Effector memory CD8-positive, alpha-beta T cell (primary cell): ENCODE data around the gene RAB4B.

Experiments used
- ATAC-seq: fragments of 150-1000 bp; cut with Tn5 transposase; replicated peaks from 2 replicates; pipeline ENCODE4 v1.10.0; 2021; ENCODE audit warnings: mild to moderate bottlenecking, moderate library complexity
- DNase-seq, 3 experiments: peaks; one replicate each; pipeline ENCODE4 v3.0.0; 2021
- H3K27ac Mint-ChIP-seq, 2 donors: one replicate each; pipeline ENCODE4 v1.8.0; 2022; ENCODE audit warnings: mild to moderate bottlenecking in 2 of 2, mixed read lengths in 2 of 2, moderate library complexity in 2 of 2
- H3K27me3 Mint-ChIP-seq, 2 donors: one replicate each; pipeline ENCODE4 v1.8.0; 2022; ENCODE audit warnings: mixed read lengths in 2 of 2
- H3K36me3 Mint-ChIP-seq: one replicate; pipeline ENCODE4 v1.8.0; 2022; ENCODE audit warnings: mild to moderate bottlenecking, moderate library complexity, mixed read lengths; ENCODE audit not compliant: insufficient read depth
- H3K4me1 Mint-ChIP-seq, 2 donors: one replicate each; pipeline ENCODE4 v1.8.0; 2022; ENCODE audit warnings: low read depth in 2 of 2, mixed read lengths in 2 of 2
- H3K4me3 Mint-ChIP-seq, 2 donors: one replicate each; pipeline ENCODE4 v1.8.0; 2022; ENCODE audit warnings: mild to moderate bottlenecking in 2 of 2, mixed read lengths in 2 of 2, moderate library complexity in 2 of 2
- H3K9me3 Mint-ChIP-seq, 2 donors: one replicate each; pipeline ENCODE4 v1.8.0; 2022; ENCODE audit warnings: mixed read lengths in 2 of 2

RAB4B gene

GRCh38 chr19:40742477-40742876, 35.6 kb upstream of the RAB4B start:
- H3K4me1 Mint-ChIP-seq, result no peaks in the 10 kb centered on the region

GRCh38 chr19:40742886-40743285, 35.2 kb upstream of the RAB4B start:
- H3K9me3 Mint-ChIP-seq, result no peaks in the 10 kb centered on the region
- H3K36me3 Mint-ChIP-seq, result peaks cover 7% of the 10 kb centered on the region
- no peak overlapping the region for H3K4me3 Mint-ChIP-seq
- no peaks in the 10 kb centered on the region for H3K27me3 Mint-ChIP-seq
- no peak for ATAC-seq
- H3K27ac Mint-ChIP-seq, result no peak overlapping the region
- H3K4me1 Mint-ChIP-seq, result no peaks in the 10 kb centered on the region
- DNase-seq, result no peak

More at GRCh38 chr19:40742477-40742876, 35.6 kb upstream of the RAB4B start:
- ATAC-seq (no peak), DNase-seq (no peak)
- Mint-ChIP-seq H3K27ac (peak overlapping the region in 1 of 2 donors; percentile 59), H3K36me3 (peaks cover 8% of the 10 kb centered on the region), H3K27me3 (no peaks in the 10 kb centered on the region), H3K4me3 (no peak overlapping the region), H3K9me3 (no peaks in the 10 kb centered on the region)

- Mint-ChIP-seq H3K36me3 (peaks cover 6% of the 10 kb centered on the region), H3K4me1 (peaks cover 0 to 4% of the 10 kb centered on the region in 2 donors), H3K9me3 (no peaks in the 10 kb centered on the region), H3K27me3 (no peaks in the 10 kb centered on the region), H3K27ac (no peak overlapping the region), H3K4me3 (no peak overlapping the region)
- ATAC-seq (no peak), DNase-seq (no peak)
Measured at GRCh38 chr19:40743926-40744325, 34.1 kb upstream of the RAB4B start.

DNA sequence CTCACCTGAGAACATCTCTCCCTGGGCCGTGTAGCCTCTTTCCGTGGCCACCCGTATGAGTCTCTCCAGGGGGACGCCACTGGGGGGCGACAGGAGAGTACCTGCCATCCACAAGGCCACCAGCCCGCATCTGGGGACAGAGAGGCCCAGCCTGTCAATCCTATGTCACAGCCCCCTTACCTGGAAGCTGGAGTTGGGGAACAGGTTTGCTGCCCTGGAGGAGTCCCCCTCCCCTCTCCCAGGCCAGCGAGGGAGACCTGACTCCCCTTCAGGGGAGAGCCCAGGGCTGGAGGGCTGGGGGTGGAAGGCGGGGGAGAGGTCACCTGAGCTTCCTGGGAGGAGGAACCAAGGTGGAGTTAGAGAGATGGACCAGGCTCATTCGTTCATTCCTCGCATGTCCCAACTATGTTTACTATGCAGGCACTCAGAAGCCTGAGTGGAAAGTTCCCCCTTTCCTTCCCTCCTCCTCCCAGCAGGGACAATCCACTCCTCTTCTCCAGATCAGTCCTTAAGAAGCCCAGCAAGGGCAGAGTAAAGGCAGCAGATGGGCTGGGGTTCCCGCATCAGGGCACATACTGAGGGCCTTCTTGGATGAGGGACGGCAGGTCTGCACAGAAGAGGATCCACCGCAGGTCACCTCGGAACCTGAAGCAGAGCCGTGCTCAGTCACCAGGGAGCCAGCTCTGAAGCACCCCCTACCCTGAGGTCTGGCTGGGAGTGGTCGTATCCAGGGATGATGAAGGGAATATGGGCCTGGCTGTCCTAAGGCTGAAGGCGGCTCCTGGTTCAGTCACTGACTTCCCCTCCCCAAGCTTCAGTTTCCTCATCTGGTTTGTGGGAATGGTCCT, 33.3 kb upstream of the RAB4B start:
- Mint-ChIP-seq H3K36me3 (peaks cover 6% of the 10 kb centered on the region), H3K4me1 (peaks cover 5 to 9% of the 10 kb centered on the region in 2 donors), H3K27ac (peak overlapping the region in 1 of 2 donors; percentile 25), H3K27me3 (no peaks in the 10 kb centered on the region), H3K4me3 (no peak overlapping the region), H3K9me3 (no peaks in the 10 kb centered on the region)
- DNase-seq (peak in 2 of 3 experiments; percentile 11 to 23), ATAC-seq (peak; percentile 36)

- H3K27ac Mint-ChIP-seq, result no peak overlapping the region
- H3K9me3 Mint-ChIP-seq, result no peaks in the 10 kb centered on the region
- peaks cover 11% of the 10 kb centered on the region for H3K36me3 Mint-ChIP-seq
- H3K4me1 Mint-ChIP-seq, result peaks cover 11 to 15% of the 10 kb centered on the region in 2 donors
- DNase-seq, result no peak
- no peaks in the 10 kb centered on the region for H3K27me3 Mint-ChIP-seq
- ATAC-seq, result no peak
- no peak overlapping the region for H3K4me3 Mint-ChIP-seq
Measured at GRCh38 chr19:40745402-40745780, 32.7 kb upstream of the RAB4B start.

GRCh38 chr19:40747536-40747935, 30.5 kb upstream of the RAB4B start:
- Mint-ChIP-seq H3K9me3 (no peaks in the 10 kb centered on the region), H3K4me1 (peaks cover 25 to 29% of the 10 kb centered on the region in 2 donors), H3K27me3 (no peaks in the 10 kb centered on the region), H3K4me3 (no peak overlapping the region), H3K27ac (peak overlapping the region in 1 of 2 donors; percentile 98), H3K36me3 (peaks cover 32% of the 10 kb centered on the region)
- DNase-seq (no peak), ATAC-seq (no peak)

DNA sequence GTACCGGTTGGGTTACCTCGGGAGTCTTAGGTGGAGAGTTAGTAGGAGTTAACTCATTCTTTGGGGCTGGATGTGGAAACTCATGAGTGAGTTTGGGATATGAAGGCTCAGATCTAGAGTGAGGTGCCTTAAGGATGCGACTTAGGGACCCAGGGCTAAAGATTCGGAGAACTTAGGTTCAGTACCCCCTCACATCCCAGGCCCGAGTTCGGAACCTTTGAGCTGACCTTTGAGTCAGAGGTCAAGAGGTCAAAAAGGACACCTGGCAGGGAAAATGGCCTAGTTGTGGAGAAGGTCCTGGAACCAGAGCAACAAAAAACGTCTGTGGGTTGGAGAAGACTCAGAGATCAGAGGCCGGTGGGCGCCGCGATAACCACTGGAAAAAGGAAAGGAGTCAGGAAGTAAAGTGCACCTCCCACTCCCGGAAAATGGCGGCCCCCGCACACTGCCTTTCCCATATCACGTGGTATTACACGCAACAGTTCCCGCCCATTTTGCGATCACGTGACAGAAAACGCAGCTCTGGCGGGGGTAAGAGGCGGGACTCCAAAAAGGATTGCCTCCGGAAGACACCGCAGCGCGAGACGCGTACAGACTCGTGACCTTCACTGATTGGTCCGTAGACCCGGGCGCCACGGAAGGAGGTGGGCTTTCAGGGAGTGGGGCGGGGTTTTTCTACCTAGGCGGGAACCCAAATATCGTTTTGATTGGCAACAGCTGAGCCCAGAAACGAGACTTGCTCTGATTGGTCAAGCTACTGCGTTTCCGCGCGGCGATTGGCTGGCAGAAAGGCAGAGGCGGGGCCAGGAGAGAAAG, 27.8 kb upstream of the RAB4B start, which contains the start of gene ACTMAP:
Gene ACTMAP, minus strand, starts transcription at position 420 of the 816 bp plus-strand sequence. CDS start 674 bp downstream, outside the sequence.
- peak; percentile 99 for DNase-seq
- H3K27ac Mint-ChIP-seq, result peak within 1 kb of the TSS; percentile 98 to 99
- H3K4me1 Mint-ChIP-seq, result peaks cover 41 to 45% of the 10 kb centered on the region in 2 donors
- peak within 1 kb of the TSS; percentile 84 to 97 for H3K4me3 Mint-ChIP-seq
- no peaks in the 10 kb centered on the region for H3K9me3 Mint-ChIP-seq
- H3K36me3 Mint-ChIP-seq, result peaks cover 38% of the 10 kb centered on the region
- no peaks in the 10 kb centered on the region for H3K27me3 Mint-ChIP-seq
- ATAC-seq, result peak; percentile 85

DNA sequence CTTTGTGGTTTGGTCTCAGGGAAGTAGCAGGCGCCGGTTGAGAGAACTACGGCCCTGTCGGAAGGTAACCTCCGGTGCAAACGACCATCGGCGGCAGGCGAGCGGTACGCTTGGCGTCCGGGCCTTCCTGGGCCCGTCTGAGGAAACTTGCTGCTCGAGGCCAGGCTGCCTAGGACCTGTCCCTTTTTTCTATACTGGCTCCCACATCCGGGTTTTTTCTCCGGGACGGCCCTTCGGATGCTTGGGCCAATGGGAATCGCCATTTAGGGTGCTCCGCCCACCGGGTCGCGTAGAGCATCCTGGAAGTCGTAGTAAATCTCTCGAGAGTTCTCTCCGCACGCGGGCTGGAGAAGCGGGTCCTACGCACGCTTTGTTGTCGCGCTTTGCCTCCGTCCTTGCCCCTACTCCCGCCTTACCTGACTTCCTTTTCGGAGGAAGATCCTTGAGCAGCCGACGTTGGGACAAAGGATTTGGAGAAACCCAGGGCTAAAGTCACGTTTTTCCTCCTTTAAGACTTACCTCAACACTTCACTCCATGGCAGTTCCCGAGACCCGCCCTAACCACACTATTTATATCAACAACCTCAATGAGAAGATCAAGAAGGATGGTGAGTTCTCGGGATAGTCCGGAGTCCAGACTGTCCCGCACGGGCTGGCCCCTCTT, 27.0 kb upstream of the RAB4B start, which contains the start of gene SNRPA:
Gene SNRPA, plus strand, starts transcription at position 330 of the 664 bp plus-strand sequence. Its CDS starts 206 bp downstream, at position 536.
- DNase-seq (peak; percentile 94 to 97 (median 95)), ATAC-seq (peak; percentile 69)
- Mint-ChIP-seq H3K4me1 (peaks cover 46 to 52% of the 10 kb centered on the region in 2 donors), H3K36me3 (peaks cover 43% of the 10 kb centered on the region), H3K27me3 (no peaks in the 10 kb centered on the region), H3K4me3 (peak within 1 kb of the TSS; percentile 84 to 97), H3K9me3 (no peaks in the 10 kb centered on the region), H3K27ac (peak within 1 kb of the TSS; percentile 98 to 99)

DNA sequence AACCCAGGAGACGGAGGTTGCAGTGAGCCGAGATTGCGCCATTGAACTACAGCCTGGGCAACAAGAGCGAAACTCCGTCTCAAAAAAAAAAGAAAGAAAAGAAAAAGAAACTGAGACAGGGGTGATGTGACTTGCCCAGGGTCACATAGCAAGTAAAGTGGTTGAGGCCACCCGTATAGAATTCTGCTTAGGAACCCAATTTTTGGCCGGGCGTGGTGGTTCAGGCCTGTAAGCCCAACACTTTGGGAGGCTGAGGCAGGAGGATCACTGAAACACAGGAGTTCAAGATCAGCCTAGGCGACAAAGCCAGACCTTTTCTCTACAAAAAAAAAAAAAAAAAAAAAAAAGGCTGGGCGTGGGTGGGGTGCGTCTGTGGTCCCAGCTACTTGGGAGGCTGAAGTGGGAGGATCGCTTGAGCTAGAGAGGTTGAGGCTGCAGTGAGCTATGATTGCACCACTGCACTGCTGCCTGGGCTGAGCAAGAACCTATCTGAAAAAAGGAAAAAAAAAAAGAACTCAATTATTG, 25.7 kb upstream of the RAB4B start:
- H3K4me3 Mint-ChIP-seq, result peak overlapping the region; percentile 84 to 97
- no peak for DNase-seq
- H3K36me3 Mint-ChIP-seq, result peaks cover 53% of the 10 kb centered on the region
- no peaks in the 10 kb centered on the region for H3K9me3 Mint-ChIP-seq
- peak overlapping the region; percentile 98 to 99 for H3K27ac Mint-ChIP-seq
- no peaks in the 10 kb centered on the region for H3K27me3 Mint-ChIP-seq
- no peak for ATAC-seq
- H3K4me1 Mint-ChIP-seq, result peaks cover 60 to 61% of the 10 kb centered on the region in 2 donors

DNA sequence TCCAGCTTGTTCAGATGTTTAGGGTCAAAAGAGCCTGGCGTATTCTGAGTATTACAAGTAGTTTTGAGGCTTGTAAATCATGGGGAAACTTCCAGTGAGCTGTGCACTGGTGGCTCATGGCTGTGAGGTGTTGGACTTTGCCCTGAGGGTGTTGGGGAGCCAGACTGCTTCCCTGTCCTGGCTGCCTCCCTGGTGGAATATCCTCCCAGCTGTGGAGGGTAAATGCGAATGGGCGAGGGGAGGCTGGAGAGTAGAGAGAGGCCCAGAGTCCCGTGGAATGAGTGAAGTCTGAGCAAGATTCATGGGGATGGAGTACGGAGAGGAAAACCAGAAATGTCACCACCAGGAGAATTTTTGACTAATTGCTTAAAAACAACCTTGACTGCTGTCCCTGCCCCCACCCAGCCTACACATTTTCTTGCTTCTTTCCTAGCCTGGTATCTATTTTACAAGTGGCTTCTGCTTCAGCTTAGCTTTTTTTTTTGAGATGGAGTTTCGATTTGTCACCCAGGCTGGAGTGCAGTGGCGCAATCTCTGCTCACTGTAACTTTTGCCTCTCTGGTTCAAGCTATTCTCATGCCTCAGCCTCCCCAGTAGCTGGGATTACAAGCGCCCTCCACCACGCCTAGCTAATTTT, 23.3 kb upstream of the RAB4B start:
- Mint-ChIP-seq H3K27ac (peak overlapping the region; percentile 94 to 97), H3K4me1 (peaks cover 53 to 58% of the 10 kb centered on the region in 2 donors), H3K27me3 (no peaks in the 10 kb centered on the region), H3K36me3 (peaks cover 69% of the 10 kb centered on the region), H3K9me3 (no peaks in the 10 kb centered on the region), H3K4me3 (peak overlapping the region; percentile 84 to 97)
- ATAC-seq, result no peak
- DNase-seq, result no peak

- H3K4me1 Mint-ChIP-seq, result peaks cover 48 to 55% of the 10 kb centered on the region in 2 donors
- peaks cover 71% of the 10 kb centered on the region for H3K36me3 Mint-ChIP-seq
- no peak for ATAC-seq
Measured at GRCh38 chr19:40755248-40755624, 22.8 kb upstream of the RAB4B start.

DNA sequence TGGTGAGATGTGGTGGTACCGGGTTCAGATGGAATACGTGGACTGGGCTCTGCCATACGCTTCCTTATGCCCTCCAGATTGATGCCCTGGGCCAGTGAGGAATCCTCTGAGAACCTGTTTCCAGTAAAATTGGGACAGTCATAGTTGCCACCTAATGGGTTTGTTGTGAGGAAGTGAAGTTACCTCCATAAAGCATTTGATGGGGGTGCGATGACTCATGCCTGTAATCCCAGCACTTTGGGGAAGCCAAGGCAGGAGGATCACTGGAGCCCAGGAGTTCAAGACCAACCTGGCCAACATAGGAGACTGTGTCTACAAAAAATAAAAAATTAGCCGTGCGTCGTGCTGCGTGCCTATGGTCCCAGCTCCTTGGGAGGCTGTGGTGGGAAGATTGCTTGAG, 22.3 kb upstream of the RAB4B start:
- Mint-ChIP-seq H3K27me3 (no peaks in the 10 kb centered on the region), H3K9me3 (no peaks in the 10 kb centered on the region), H3K4me1 (peaks cover 45 to 56% of the 10 kb centered on the region in 2 donors), H3K36me3 (peaks cover 71% of the 10 kb centered on the region), H3K27ac (peak overlapping the region; percentile 94 to 97), H3K4me3 (peak overlapping the region; percentile 84 to 97)
- ATAC-seq (no peak), DNase-seq (no peak)

More at GRCh38 chr19:40755248-40755624, 22.8 kb upstream of the RAB4B start:
- no peaks in the 10 kb centered on the region for H3K9me3 Mint-ChIP-seq
- H3K27me3 Mint-ChIP-seq, result no peaks in the 10 kb centered on the region
- peak overlapping the region; percentile 84 to 97 for H3K4me3 Mint-ChIP-seq
- H3K27ac Mint-ChIP-seq, result peak overlapping the region; percentile 94 to 97
- no peak for DNase-seq
